ENCODE measurements around the gene ZCCHC9.
"Not testable (repeated sequence)": the region's sequence is repeated elsewhere in the genome, so short reads cannot be mapped to it uniquely, and the experiment has no call there.

ZCCHC9 gene

GRCh38 chr5:81305785-81306184 lies 4.4 kb downstream of the ZCCHC9 start:
- no peak for DNase-seq (ENCODE audit: extremely low read depth in 1 of 2, low read depth in 1 of 2)

GRCh38 chr5:81308836-81309235 lies 7.4 kb downstream of the ZCCHC9 start:
- DNase-seq (ENCODE audit: extremely low read depth in 1 of 2, low read depth in 1 of 2): no peak

- DNase-seq (ENCODE audit: extremely low read depth in 1 of 2, low read depth in 1 of 2): no peak
Observed at GRCh38 chr5:81310402-81311063, 9.1 kb downstream of the ZCCHC9 start.

GRCh38 chr5:81313278-81313677 lies 11.9 kb downstream of the ZCCHC9 start:
- no peak for DNase-seq (ENCODE audit: extremely low read depth in 1 of 2, low read depth in 1 of 2)

GRCh38 chr5:81313686-81314085 lies 12.3 kb downstream of the ZCCHC9 start:
- DNase-seq (ENCODE audit: extremely low read depth in 1 of 2, low read depth in 1 of 2): no peak

- DNase-seq (ENCODE audit: extremely low read depth in 1 of 2, low read depth in 1 of 2): no peak
Observed at GRCh38 chr5:81314581-81314980, 13.2 kb downstream of the ZCCHC9 start.

- DNase-seq (ENCODE audit: extremely low read depth in 1 of 2, low read depth in 1 of 2): no peak
Observed at GRCh38 chr5:81315336-81315735, 13.9 kb downstream of the ZCCHC9 start.

GRCh38 chr5:81315830-81316229 lies 14.4 kb downstream of the ZCCHC9 start:
- DNase-seq (ENCODE audit: extremely low read depth in 1 of 2, low read depth in 1 of 2): no peak

GRCh38 chr5:81316571-81316970 lies 15.2 kb downstream of the ZCCHC9 start:
- no peak for DNase-seq (ENCODE audit: extremely low read depth in 1 of 2, low read depth in 1 of 2)

GRCh38 chr5:81317536-81317935 lies 16.1 kb downstream of the ZCCHC9 start:
- no peak for DNase-seq (ENCODE audit: extremely low read depth in 1 of 2, low read depth in 1 of 2)

GRCh38 chr5:81326554-81326953 lies 25.2 kb downstream of the ZCCHC9 start:
- DNase-seq (ENCODE audit: extremely low read depth in 1 of 2, low read depth in 1 of 2): no peak

GRCh38 chr5:81334304-81335061 lies 33.1 kb downstream of the ZCCHC9 start:
- no peak for DNase-seq (ENCODE audit: extremely low read depth in 1 of 2, low read depth in 1 of 2)

GRCh38 chr5:81335946-81336345 lies 34.6 kb downstream of the ZCCHC9 start:
- DNase-seq (ENCODE audit: extremely low read depth in 1 of 2, low read depth in 1 of 2): no peak

- no peak for DNase-seq (ENCODE audit: extremely low read depth in 1 of 2, low read depth in 1 of 2)
Observed at GRCh38 chr5:81336556-81336955, 35.2 kb downstream of the ZCCHC9 start.

GRCh38 chr5:81337803-81338202 lies 36.4 kb downstream of the ZCCHC9 start:
- DNase-seq (ENCODE audit: extremely low read depth in 1 of 2, low read depth in 1 of 2): no peak

GRCh38 chr5:81338213-81338612 lies 36.8 kb downstream of the ZCCHC9 start:
- not testable (repeated sequence) for DNase-seq (ENCODE audit: extremely low read depth in 1 of 2, low read depth in 1 of 2)

GRCh38 chr5:81344736-81345135 lies 43.3 kb downstream of the ZCCHC9 start:
- DNase-seq (ENCODE audit: extremely low read depth in 1 of 2, low read depth in 1 of 2): no peak

GRCh38 chr5:81345411-81346003 lies 44.1 kb downstream of the ZCCHC9 start:
- DNase-seq (ENCODE audit: extremely low read depth in 1 of 2, low read depth in 1 of 2): no peak

GRCh38 chr5:81349161-81349560 lies 47.8 kb downstream of the ZCCHC9 start:
- DNase-seq (ENCODE audit: extremely low read depth in 1 of 2, low read depth in 1 of 2): no peak

- no peak for DNase-seq (ENCODE audit: extremely low read depth in 1 of 2, low read depth in 1 of 2)
Observed at GRCh38 chr5:81350507-81350906, 49.1 kb downstream of the ZCCHC9 start.

- no peak for DNase-seq (ENCODE audit: extremely low read depth in 1 of 2, low read depth in 1 of 2)
Observed at GRCh38 chr5:81353189-81353588, 51.8 kb downstream of the ZCCHC9 start.

GRCh38 chr5:81354093-81354492 lies 52.7 kb downstream of the ZCCHC9 start:
- DNase-seq (ENCODE audit: extremely low read depth in 1 of 2, low read depth in 1 of 2): no peak

All from activated CD8-positive, alpha-beta memory T cell treated with anti-CD3 and anti-CD28 coated beads for 1 hour (primary cell).